ENCODE measurements around the gene FOXN3.

GRCh38 chr14:89422952-89423345 lies 5.9 kb upstream of the FOXN3 start:
- no peak for TF ChIP-seq POLR2A (IDR thresholded peaks at IDR 0.05; ENCODE audit: low read depth, low read length)
- no peak for TF ChIP-seq CTCF (IDR thresholded peaks at IDR 0.05; ENCODE audit: extremely low read depth in 1 of 2, insufficient read depth in 1 of 2, low read depth in 1 of 2, low read length in 2 of 2)
- no peak for TF ChIP-seq EZH2 (IDR thresholded peaks at IDR 0.05; ENCODE audit: borderline replicate concordance, low read depth, low read length, severe bottlenecking)
- TF ChIP-seq POLR2AphosphoS5 (IDR thresholded peaks at IDR 0.05; ENCODE audit: insufficient read depth, low read depth, low read length) = no peak
- TF ChIP-seq MYC (IDR thresholded peaks at IDR 0.05; ENCODE audit: low read depth, low read length) = no peak
- TF ChIP-seq MAX (IDR thresholded peaks at IDR 0.05; ENCODE audit: insufficient read depth, insufficient read length) = no peak
- TF ChIP-seq FOS (IDR thresholded peaks at IDR 0.05; ENCODE audit: borderline replicate concordance, insufficient read depth, low read length) = no peak
- TF ChIP-seq JUN (IDR thresholded peaks at IDR 0.05; ENCODE audit: borderline replicate concordance, insufficient read depth, insufficient read length, low read depth) = no peak
- no peak for TF ChIP-seq GATA2 (IDR thresholded peaks at IDR 0.05; ENCODE audit: insufficient read depth, insufficient read length, low read depth, low read length)
